ENCODE measurements around the gene KRTAP10-11. TPM values are rescaled to one million over a fixed set of nuclear protein-coding genes. Genes with fewer than 3 reads are reported as not detected.
"Not testable (repeated sequence)": the region's sequence is repeated elsewhere in the genome, so short reads cannot be mapped to it uniquely, and the experiment has no call there.

KRTAP10-11 gene, protein sequence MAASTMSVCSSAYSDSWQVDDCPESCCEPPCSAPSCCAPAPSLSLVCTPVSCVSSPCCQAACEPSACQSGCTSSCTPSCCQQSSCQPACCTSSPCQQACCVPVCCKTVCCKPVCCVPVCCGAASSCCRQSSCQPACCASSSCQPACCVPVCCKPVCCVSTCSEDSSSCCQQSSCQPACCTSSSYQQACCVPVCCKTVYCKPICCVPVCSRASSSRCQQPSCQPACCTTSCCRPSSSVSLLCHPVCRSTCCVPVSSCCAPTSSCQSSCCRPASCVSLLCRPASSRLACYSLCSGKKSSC
- total RNA-seq (2021) (not detected in 3 replicates), Bru-seq, nascent RNA (not detected)
- long read RNA-seq, experiment 1 = 0 reads
- long read RNA-seq, experiment 2 = 0 reads
- long read RNA-seq, experiment 3 = 0 reads

DNA sequence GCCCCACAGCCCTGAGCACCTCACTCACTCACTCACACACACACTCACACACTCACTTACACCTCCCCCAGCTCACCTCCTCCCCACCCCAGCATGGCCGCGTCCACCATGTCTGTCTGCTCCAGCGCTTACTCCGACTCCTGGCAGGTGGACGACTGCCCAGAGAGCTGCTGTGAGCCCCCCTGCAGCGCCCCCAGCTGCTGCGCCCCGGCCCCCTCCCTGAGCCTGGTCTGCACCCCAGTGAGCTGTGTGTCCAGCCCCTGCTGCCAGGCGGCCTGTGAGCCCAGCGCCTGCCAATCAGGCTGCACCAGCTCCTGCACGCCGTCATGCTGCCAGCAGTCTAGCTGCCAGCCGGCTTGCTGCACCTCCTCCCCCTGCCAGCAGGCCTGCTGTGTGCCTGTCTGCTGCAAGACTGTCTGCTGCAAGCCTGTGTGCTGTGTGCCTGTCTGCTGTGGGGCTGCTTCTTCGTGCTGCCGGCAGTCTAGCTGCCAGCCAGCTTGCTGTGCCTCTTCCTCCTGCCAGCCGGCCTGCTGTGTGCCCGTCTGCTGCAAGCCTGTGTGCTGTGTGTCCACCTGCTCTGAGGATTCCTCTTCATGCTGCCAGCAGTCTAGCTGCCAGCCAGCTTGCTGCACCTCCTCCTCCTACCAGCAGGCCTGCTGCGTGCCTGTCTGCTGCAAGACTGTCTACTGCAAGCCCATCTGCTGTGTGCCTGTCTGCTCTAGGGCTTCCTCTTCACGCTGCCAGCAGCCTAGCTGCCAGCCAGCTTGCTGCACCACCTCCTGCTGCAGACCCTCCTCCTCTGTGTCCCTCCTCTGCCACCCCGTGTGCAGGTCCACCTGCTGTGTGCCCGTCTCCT lies at the start of gene KRTAP10-11:
KRTAP10-11 (plus strand) TSS at position 49 of the 856 bp plus-strand sequence; CDS start at position 94, 45 bp downstream.
- peaks cover 16% of the 10 kb centered on the region for H3K36me3 Mint-ChIP-seq
- ChIA-PET CTCF (interaction anchor here (0.6 to 2.0 kb wide), 4 partner anchors 19 to 157 kb away, joined by 3 to 4 read pairs (median 3); no protein-coding TSS in a partner anchor), POLR2A (interaction anchor here (0.7 kb wide), 1 partner anchor 21 kb away, joined by 3 read pairs; no protein-coding TSS in a partner anchor)
- not testable (repeated sequence) for ATAC-seq; H3K27ac Mint-ChIP-seq; H3K4me3 Mint-ChIP-seq; DNase-seq (ENCODE audit: low spot score); H3K4me1 Mint-ChIP-seq; H3K27me3 Mint-ChIP-seq (ENCODE audit: low read depth)
- H3K9me3 Mint-ChIP-seq = peaks cover 21% of the 10 kb centered on the region

DNA sequence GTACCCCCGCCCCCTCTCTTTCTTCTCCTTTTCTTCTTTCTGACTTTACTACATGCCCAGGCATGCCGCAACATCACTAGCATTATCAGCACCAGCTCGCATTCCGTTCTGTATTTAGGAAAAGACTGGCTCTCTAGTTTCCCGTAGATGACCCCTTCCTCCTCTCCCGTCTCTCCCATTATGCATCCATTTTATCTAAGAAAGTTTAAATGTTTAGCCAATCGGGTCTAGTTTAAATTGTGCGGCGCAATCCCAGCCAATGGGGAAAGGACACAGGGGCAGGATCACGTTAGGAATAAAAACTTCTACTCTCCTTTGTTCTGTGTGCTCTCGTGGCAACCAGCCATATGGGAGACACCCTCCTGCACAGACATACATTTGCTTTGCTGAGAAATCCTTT lies 48.2 kb upstream of the KRTAP10-11 start:
- Mint-ChIP-seq H3K4me1 (peaks cover 52% of the 10 kb centered on the region), H3K36me3 (no peaks in the 10 kb centered on the region), H3K9me3 (no peaks in the 10 kb centered on the region), H3K27ac (peak overlapping the region; percentile 86), H3K4me3 (no peak overlapping the region), H3K27me3 (ENCODE audit: low read depth) (no peaks in the 10 kb centered on the region; the same call in 1 of the 2 replicates)
- POLR2A ChIA-PET = no interaction called here
- DNase-seq (ENCODE audit: low spot score) (no peak), ATAC-seq (peak; percentile 49)
- CTCF ChIA-PET = no interaction called here
- TF ChIP-seq, protein P1, sequence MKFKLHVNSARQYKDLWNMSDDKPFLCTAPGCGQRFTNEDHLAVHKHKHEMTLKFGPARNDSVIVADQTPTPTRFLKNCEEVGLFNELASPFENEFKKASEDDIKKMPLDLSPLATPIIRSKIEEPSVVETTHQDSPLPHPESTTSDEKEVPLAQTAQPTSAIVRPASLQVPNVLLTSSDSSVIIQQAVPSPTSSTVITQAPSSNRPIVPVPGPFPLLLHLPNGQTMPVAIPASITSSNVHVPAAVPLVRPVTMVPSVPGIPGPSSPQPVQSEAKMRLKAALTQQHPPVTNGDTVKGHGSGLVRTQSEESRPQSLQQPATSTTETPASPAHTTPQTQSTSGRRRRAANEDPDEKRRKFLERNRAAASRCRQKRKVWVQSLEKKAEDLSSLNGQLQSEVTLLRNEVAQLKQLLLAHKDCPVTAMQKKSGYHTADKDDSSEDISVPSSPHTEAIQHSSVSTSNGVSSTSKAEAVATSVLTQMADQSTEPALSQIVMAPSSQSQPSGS (CRISPR knock-in tag; IDR thresholded peaks at IDR 0.05; ENCODE audit: borderline replicate concordance, low read depth) = no peak
- TF ChIP-seq ZNF219 (CRISPR knock-in tag; IDR thresholded peaks at IDR 0.05; ENCODE audit: borderline replicate concordance) = no peak
- TF ChIP-seq, protein P2, sequence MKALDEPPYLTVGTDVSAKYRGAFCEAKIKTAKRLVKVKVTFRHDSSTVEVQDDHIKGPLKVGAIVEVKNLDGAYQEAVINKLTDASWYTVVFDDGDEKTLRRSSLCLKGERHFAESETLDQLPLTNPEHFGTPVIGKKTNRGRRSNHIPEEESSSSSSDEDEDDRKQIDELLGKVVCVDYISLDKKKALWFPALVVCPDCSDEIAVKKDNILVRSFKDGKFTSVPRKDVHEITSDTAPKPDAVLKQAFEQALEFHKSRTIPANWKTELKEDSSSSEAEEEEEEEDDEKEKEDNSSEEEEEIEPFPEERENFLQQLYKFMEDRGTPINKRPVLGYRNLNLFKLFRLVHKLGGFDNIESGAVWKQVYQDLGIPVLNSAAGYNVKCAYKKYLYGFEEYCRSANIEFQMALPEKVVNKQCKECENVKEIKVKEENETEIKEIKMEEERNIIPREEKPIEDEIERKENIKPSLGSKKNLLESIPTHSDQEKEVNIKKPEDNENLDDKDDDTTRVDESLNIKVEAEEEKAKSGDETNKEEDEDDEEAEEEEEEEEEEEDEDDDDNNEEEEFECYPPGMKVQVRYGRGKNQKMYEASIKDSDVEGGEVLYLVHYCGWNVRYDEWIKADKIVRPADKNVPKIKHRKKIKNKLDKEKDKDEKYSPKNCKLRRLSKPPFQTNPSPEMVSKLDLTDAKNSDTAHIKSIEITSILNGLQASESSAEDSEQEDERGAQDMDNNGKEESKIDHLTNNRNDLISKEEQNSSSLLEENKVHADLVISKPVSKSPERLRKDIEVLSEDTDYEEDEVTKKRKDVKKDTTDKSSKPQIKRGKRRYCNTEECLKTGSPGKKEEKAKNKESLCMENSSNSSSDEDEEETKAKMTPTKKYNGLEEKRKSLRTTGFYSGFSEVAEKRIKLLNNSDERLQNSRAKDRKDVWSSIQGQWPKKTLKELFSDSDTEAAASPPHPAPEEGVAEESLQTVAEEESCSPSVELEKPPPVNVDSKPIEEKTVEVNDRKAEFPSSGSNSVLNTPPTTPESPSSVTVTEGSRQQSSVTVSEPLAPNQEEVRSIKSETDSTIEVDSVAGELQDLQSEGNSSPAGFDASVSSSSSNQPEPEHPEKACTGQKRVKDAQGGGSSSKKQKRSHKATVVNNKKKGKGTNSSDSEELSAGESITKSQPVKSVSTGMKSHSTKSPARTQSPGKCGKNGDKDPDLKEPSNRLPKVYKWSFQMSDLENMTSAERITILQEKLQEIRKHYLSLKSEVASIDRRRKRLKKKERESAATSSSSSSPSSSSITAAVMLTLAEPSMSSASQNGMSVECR (CRISPR knock-in tag; IDR thresholded peaks at IDR 0.05; ENCODE audit: borderline replicate concordance) = no peak
- no peak for TF ChIP-seq NFE2L1 (CRISPR knock-in tag; IDR thresholded peaks at IDR 0.05)
- TF ChIP-seq, protein P3, sequence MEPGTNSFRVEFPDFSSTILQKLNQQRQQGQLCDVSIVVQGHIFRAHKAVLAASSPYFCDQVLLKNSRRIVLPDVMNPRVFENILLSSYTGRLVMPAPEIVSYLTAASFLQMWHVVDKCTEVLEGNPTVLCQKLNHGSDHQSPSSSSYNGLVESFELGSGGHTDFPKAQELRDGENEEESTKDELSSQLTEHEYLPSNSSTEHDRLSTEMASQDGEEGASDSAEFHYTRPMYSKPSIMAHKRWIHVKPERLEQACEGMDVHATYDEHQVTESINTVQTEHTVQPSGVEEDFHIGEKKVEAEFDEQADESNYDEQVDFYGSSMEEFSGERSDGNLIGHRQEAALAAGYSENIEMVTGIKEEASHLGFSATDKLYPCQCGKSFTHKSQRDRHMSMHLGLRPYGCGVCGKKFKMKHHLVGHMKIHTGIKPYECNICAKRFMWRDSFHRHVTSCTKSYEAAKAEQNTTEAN (CRISPR knock-in tag; IDR thresholded peaks at IDR 0.05) = no peak
- TF ChIP-seq, protein P4, sequence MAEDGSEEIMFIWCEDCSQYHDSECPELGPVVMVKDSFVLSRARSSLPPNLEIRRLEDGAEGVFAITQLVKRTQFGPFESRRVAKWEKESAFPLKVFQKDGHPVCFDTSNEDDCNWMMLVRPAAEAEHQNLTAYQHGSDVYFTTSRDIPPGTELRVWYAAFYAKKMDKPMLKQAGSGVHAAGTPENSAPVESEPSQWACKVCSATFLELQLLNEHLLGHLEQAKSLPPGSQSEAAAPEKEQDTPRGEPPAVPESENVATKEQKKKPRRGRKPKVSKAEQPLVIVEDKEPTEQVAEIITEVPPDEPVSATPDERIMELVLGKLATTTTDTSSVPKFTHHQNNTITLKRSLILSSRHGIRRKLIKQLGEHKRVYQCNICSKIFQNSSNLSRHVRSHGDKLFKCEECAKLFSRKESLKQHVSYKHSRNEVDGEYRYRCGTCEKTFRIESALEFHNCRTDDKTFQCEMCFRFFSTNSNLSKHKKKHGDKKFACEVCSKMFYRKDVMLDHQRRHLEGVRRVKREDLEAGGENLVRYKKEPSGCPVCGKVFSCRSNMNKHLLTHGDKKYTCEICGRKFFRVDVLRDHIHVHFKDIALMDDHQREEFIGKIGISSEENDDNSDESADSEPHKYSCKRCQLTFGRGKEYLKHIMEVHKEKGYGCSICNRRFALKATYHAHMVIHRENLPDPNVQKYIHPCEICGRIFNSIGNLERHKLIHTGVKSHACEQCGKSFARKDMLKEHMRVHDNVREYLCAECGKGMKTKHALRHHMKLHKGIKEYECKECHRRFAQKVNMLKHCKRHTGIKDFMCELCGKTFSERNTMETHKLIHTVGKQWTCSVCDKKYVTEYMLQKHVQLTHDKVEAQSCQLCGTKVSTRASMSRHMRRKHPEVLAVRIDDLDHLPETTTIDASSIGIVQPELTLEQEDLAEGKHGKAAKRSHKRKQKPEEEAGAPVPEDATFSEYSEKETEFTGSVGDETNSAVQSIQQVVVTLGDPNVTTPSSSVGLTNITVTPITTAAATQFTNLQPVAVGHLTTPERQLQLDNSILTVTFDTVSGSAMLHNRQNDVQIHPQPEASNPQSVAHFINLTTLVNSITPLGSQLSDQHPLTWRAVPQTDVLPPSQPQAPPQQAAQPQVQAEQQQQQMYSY (CRISPR knock-in tag; IDR thresholded peaks at IDR 0.05) = no peak
- no peak for TF ChIP-seq JAZF1 (CRISPR knock-in tag; IDR thresholded peaks at IDR 0.05)
- TF ChIP-seq, protein P5, sequence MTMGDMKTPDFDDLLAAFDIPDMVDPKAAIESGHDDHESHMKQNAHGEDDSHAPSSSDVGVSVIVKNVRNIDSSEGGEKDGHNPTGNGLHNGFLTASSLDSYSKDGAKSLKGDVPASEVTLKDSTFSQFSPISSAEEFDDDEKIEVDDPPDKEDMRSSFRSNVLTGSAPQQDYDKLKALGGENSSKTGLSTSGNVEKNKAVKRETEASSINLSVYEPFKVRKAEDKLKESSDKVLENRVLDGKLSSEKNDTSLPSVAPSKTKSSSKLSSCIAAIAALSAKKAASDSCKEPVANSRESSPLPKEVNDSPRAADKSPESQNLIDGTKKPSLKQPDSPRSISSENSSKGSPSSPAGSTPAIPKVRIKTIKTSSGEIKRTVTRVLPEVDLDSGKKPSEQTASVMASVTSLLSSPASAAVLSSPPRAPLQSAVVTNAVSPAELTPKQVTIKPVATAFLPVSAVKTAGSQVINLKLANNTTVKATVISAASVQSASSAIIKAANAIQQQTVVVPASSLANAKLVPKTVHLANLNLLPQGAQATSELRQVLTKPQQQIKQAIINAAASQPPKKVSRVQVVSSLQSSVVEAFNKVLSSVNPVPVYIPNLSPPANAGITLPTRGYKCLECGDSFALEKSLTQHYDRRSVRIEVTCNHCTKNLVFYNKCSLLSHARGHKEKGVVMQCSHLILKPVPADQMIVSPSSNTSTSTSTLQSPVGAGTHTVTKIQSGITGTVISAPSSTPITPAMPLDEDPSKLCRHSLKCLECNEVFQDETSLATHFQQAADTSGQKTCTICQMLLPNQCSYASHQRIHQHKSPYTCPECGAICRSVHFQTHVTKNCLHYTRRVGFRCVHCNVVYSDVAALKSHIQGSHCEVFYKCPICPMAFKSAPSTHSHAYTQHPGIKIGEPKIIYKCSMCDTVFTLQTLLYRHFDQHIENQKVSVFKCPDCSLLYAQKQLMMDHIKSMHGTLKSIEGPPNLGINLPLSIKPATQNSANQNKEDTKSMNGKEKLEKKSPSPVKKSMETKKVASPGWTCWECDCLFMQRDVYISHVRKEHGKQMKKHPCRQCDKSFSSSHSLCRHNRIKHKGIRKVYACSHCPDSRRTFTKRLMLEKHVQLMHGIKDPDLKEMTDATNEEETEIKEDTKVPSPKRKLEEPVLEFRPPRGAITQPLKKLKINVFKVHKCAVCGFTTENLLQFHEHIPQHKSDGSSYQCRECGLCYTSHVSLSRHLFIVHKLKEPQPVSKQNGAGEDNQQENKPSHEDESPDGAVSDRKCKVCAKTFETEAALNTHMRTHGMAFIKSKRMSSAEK (CRISPR knock-in tag; IDR thresholded peaks at IDR 0.05; ENCODE audit: borderline replicate concordance) = no peak
- no peak for TF ChIP-seq CREB1 (CRISPR knock-in tag; IDR thresholded peaks at IDR 0.05)
- TF ChIP-seq CBFB (CRISPR knock-in tag; IDR thresholded peaks at IDR 0.05; ENCODE audit: low read depth) = no peak
- TF ChIP-seq JUN (CRISPR knock-in tag; IDR thresholded peaks at IDR 0.05) = no peak
- TF ChIP-seq, protein P6, sequence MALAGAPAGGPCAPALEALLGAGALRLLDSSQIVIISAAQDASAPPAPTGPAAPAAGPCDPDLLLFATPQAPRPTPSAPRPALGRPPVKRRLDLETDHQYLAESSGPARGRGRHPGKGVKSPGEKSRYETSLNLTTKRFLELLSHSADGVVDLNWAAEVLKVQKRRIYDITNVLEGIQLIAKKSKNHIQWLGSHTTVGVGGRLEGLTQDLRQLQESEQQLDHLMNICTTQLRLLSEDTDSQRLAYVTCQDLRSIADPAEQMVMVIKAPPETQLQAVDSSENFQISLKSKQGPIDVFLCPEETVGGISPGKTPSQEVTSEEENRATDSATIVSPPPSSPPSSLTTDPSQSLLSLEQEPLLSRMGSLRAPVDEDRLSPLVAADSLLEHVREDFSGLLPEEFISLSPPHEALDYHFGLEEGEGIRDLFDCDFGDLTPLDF (CRISPR knock-in tag; IDR thresholded peaks at IDR 0.05) = no peak
- TF ChIP-seq FOXK1 (CRISPR knock-in tag; IDR thresholded peaks at IDR 0.05) = no peak
